Measurements from ENCODE around the gene NTRK1.

DNA sequence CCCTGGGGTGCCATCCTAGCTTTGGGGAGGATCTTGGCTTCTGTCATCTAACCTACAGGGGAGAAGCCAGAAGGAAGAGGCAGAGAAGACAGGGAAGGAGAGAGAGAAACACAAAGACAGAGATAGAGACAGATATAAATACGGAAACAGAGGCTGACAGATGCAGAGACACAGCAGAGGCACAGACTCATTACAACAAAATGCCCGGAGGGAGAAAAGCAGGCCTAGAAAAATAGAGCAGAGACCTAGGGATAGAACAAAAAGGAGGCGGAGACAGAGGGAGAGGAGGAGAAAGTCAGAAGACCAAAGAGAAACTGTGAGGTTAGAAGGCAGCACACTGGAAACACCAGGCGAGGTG, 34.8 kb downstream of the NTRK1 start:
- TF ChIP-seq, protein P1, sequence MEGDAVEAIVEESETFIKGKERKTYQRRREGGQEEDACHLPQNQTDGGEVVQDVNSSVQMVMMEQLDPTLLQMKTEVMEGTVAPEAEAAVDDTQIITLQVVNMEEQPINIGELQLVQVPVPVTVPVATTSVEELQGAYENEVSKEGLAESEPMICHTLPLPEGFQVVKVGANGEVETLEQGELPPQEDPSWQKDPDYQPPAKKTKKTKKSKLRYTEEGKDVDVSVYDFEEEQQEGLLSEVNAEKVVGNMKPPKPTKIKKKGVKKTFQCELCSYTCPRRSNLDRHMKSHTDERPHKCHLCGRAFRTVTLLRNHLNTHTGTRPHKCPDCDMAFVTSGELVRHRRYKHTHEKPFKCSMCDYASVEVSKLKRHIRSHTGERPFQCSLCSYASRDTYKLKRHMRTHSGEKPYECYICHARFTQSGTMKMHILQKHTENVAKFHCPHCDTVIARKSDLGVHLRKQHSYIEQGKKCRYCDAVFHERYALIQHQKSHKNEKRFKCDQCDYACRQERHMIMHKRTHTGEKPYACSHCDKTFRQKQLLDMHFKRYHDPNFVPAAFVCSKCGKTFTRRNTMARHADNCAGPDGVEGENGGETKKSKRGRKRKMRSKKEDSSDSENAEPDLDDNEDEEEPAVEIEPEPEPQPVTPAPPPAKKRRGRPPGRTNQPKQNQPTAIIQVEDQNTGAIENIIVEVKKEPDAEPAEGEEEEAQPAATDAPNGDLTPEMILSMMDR (IDR thresholded peaks at IDR 0.05) = no peak
- no peak for TF ChIP-seq POLR2A (IDR thresholded peaks at IDR 0.05)

All from lower leg skin (tissue), 3 donors.